Activated CD4-positive, CD25-positive, alpha-beta regulatory T cell (primary cell): ENCODE measurements around the gene DDHD1.
"Not testable (repeated sequence)": the region's sequence is repeated elsewhere in the genome, so short reads cannot be mapped to it uniquely, and the experiment has no call there.

ENCODE experiments used
- DNase-seq, 4 experiments: peaks; one replicate each; lab custom pipeline; 2025; lab: John Stamatoyannopoulos, UW

Gene DDHD1

DNA sequence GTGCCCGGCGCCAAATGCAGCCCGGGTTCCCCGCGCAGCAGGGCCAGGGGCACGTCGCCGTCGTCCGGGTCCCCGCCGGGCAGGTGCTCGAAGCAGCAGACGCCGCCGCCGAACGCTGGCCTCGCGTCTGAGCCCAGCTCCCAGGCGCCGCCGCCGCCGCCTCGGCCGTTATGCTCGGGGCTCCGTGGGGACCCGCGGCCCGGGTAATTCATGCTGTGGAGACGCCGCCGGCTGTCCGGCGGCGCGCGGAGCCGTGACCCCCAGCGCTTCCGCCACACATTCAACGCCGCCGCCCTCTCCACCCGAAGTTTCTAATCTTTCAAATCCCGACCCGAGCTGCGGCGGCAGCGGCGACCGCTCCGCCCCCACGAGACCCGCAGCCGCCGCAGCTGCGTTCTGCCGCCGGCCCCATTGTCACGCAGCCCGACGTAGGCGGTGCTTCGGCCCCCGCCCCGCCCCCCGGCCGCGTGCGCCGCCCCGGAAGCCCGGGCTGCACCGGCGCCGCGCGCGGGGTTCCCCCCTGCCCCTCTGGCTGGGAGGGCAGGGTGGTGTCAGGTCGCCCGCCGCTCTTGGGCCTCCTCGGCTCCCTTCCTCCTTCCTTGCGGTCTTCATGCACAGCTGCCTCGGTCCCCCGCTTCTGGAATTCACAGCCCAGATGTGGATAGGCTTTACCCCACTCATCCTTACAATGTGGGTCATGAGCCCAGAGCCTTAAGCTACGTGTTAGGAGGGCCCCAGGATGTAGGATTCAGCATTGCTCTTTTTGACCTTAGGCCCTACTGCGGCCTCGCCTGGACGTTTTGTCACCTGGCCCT lies at the start of gene DDHD1:
Gene DDHD1 (minus strand): TSS at position 437 of the 815 bp plus-strand sequence. CDS start 225 bp downstream, at position 212.
- peak; percentile 58 to 80 (median 70) for DNase-seq

DNA sequence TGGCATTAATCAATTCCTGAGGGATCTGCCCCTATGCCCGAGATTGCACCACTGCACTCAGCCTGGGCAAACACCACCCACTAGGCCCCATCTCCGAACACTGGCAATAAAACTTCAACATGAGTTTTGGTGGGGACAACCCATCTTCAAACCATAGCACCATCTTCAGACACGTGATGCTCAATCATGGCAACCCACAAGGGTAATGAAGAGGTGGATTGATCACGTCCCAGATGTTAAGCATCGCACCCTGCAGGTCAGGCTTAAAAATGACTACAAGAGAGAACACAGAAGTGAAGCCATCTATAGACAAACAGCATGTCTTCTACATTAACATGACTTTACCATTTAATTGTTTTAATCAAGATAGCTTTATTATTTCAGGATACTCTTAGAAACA lies 42.8 kb upstream of the DDHD1 start:
- DNase-seq: no peak

DNA sequence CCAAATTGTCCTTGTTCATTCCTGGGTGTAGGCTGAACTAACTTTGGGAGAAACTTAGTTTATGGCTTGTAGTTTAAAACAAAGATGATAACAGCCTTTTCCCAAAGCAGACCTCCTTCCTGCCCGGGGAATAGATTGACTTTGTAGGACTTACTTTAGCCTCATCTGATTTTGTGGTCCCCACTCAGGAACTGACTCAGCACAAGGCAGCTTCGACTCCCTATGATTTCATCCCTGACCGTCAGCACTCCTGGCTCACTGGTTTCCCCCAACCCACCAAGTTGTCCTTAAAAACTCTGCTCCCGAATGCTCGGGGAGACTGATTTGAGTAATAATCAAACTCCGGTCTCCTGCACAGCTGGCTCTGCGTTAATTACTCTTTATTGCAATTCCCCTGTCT lies 40.1 kb upstream of the DDHD1 start:
- DNase-seq: no peak

DNA sequence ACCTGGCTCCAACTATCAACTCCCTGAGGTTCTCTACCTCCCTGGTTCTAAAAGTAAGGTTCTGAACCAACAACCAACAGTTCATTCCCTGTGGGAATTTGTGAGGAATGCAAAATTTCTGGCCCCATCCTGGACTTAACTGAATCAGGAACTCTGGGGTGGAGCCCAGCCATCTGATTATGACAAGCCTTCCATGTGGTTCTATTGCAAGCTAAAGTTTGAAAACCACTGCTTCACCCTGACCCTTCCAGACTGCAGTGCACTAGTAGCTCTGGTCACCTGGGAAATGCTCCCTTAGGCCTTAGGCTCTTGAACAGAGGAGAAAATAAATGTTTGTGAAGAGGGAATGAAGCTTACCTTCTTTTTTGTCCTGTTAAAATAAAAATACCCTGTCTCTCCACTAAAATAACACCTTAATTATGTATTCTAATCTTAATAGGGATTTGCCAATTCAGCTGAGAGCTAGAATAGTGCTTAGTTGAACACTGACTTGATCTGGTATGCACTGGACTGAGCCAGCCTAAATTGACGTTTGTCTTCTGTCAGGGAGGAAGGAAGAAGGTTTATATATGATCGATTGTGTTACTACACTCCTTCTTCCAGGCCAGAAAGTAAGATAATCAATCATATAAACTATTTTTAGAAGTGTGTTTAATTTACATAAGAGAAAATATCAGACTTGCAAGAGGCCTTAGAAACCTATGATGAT lies 39.1 kb upstream of the DDHD1 start:
- no peak for DNase-seq

DNA sequence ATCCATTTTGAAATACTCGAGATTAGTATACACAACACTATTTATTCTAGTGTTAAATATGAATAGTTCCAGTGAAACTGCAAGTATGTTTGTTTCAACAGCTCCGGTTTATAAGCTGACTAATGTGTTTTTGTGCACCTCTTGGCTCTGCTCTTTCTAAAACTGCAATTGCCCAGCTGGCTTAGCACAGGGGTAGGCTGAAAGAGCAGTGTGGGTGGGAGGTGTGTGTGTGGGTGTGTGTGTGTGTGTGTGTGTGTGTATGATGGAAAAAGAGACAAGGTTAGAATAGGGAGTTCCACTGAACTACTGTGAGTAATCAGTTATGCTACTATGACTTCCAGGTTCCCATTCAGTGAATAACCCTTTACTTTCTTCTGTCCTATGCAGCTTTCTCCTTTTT lies 37.8 kb upstream of the DDHD1 start:
- DNase-seq: peak in 1 of 4 experiments; percentile 4

DNA sequence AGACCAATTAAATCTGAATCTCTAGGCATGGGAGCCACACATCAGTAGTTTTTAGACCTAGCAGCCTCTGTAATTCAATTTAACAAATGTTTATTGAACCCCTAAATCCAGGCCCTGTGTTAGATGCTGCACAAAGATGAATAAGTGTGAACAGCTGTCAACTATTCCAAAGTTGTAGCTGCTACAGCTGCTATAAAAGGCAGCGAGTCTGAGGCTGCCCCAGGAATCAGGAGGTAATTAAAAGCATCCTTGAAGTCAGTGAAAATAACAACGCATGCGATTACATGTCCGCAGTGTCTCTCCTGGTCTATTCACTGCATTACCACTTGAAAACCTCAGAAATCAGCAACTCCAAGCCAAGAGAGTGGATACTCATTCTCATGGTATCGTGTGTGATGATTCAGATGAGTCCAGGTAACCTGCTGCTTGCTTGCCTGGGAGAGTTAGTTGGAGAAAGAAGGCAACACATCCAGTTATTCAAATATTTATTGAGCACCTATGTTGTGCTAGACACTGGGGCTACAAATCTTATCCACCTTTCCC lies 34.9 kb upstream of the DDHD1 start:
- DNase-seq: no peak

DNA sequence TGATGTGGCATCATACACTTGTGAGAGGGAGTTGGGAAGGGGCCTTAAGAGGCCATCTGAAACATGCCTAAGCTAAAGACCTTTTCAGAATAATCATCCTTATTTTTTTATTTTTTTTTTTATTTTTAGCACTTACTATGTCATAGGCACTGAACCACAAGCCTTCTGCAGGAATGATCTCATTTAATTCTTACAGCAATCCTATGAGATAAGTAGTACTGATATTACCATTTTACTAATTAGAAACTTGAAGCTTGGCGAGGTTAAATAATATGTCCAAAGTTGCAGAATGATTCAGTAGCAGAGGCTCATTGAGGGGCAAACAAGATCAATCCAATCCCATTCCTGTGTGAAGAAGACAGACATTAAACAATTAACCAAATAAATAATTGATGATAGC lies 33.4 kb upstream of the DDHD1 start:
- no peak for DNase-seq

DNA sequence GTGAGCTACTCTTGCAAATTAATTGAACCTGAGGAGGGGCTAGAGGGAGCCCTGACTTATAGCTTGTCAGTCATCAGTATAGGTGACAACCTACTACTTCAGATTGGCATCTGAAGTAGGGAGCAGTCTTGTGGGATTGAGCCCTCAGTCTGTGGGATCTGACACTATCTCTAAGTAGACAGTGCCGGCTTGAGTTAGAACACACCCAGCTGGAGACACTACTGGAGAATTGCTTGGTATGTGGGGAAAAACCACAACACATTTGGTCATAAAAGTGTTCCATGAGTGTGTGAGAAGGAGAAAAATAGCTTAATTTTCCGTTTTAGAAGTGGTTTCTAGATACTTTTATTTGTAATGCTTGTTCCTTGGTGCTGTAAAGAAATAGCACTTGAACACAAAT lies 30.5 kb upstream of the DDHD1 start:
- no peak for DNase-seq

DNA sequence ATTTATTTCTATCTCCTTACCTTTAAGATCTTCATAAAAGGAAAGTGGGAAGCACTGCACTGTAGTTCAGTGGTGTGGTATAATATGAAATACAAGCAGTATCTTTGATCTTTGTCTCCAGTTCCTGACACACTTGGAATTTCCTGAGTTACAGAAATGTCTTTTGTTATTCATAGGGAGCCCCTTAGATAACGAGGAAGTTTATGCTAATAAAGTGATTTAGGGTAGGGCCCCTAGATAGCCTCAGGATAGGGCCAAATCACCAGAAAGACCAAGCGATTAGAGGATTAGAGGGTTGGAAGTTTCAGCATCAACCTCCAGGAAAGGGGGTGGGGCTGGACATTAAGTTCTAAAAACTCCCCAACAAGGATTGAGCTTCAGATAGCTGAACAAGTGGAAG lies 29.9 kb upstream of the DDHD1 start:
- no peak for DNase-seq

DNA sequence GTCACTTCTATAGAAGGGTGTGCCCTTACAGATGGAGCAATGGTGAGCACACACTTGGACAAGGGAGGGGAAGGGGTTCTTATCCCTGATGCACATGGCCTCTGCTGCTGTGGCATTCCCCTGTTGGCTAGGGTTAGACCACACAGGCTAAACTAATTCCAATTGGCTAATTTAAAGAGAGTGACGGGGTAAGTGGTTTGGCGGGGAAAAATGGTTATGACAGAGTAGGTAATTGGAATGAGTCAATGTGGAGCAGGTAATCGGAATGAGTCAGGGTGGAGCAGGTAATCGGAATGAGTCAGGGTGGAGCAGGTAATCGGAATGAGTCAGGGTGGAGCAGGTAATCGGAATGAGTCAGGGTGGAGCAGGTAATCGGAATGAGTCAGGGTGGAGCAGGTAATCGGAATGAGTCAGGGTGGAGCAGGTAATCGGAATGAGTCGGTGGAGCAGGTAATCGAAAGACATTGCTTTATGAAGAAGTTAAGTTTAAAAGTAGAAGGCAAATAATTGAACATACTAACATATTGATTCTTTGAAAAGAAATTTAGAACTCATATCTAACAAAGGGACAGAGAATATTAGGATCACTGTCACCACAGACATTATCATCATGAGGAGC lies 28.4 kb upstream of the DDHD1 start:
- not testable (repeated sequence) for DNase-seq

DNA sequence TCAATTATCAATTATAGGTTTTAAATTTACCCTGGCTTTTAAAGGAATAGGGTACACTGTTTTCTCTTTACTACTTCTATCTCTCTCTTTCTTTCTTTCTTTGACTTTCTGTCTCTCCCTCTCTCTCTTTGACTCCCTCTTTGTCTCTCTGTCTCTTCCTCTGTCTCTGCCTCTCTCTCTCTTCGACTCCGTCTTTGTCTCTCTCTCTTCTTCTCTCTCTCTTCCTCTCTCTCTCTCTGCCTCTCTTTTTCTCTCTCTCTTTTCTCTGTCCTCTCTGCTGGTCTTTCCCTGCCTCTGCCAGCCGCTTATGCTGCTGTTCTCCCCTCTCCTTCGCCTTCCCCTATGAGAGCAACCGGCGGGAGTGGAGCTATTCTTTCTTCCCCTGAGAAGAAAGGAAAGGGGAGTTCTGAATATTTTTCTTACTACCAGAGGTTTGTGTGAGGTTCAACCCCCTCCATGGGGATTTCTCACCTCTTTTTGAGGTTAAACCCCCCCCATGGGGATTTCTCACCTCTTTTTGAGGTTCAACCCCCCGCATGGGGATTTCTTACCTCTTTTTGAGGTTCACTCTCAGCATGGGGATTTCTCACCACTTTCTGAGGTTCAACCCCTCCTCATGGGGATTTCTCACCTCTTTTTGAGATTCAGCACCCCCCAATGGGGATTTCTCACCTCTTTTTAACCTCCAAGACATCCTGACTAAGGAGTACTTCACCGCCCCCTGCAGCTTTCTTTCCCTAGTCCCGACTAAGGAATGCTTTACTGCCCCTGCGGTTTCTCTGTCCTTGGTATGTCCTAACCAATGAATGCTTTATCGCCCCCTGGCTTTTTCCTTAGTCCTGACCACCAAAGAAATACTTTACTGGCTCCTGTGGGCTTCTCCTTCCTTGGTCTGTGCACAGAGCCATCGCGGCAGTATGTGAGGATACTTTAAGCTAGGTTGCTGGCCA lies 27.4 kb upstream of the DDHD1 start:
- peak in 1 of 4 experiments; percentile 3 for DNase-seq

DNA sequence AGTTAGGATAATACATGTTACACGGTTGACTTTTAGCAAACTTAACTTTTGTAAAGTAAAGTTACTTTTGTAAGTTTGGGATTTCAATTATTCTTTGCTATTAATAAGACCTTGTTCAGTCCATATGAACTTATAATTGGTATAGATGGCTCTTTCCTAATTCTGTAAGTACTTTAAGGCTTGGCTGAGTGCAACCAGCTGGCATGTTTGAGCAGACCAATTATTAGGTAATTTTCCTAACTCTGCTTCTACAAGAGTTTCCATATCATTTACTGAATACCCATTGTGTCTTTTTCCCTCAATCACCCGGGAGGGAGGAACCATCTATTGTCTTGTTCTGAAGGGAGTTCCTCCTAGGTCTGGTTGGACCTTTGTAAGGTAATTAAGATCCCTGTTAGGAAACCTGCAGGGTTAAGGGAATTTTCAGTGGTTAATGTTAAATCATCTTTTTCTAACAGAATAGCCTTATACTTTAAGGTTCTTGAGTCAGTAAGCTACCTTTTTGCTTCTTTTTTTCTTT lies 26.4 kb upstream of the DDHD1 start:
- not testable (repeated sequence) for DNase-seq

DNA sequence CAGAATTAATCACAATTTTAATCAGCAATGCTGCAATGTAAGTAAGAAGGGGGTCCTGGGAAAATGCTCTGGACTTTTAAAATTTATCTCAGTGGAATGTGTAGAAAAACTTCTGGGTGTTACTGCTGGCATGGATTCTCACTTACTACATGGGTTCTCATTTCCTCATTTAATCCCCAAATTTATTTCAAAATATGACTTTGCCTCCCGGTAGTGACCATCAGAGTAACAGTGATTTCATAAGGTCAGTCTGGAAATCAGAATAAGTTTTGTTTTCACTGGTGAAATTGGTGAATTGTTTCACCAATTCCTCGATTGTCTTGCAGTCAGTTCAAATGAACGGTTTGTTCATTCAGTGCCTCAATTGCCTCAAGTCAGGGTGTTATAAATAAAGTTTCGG lies 22.3 kb upstream of the DDHD1 start:
- no peak for DNase-seq

DNA sequence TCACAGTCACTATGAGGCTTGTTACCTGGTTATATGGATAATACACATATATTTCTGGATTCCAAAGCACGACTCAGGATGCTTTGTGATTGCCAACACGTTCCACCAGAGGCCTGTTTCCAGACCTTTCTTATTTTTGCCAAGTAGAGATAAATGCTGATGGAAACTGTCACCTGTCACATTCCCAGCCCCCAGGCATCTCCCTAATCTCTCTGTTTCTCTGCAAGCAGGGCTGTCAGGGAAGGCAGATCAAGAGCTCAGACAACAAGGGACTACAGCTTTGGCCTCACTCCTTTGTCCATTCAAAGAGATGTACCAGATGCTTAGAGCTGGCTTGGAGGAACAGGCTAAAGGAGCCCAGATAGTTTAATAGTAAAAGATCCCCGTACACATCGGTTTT lies 21.8 kb upstream of the DDHD1 start:
- no peak for DNase-seq

DNA sequence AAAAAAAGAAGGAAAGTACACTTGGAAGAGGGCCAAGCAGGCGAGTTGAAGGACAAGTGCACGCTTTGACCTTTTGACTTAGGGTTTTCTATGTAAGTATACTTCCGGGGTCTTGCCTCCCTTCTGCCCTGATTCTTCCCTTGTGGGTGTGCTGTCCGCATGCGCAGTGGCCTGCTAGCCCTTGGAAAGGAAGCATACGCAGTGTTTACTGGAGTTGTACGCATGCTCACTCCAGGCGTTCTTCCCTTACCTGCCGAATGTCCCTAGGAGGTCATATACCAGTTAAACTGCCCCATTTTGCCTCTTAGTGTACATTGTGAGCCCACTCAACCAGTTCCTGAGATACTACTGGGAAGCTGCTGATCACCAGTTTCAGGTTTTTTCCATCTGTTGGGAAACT lies 15.7 kb upstream of the DDHD1 start:
- no peak for DNase-seq

DNA sequence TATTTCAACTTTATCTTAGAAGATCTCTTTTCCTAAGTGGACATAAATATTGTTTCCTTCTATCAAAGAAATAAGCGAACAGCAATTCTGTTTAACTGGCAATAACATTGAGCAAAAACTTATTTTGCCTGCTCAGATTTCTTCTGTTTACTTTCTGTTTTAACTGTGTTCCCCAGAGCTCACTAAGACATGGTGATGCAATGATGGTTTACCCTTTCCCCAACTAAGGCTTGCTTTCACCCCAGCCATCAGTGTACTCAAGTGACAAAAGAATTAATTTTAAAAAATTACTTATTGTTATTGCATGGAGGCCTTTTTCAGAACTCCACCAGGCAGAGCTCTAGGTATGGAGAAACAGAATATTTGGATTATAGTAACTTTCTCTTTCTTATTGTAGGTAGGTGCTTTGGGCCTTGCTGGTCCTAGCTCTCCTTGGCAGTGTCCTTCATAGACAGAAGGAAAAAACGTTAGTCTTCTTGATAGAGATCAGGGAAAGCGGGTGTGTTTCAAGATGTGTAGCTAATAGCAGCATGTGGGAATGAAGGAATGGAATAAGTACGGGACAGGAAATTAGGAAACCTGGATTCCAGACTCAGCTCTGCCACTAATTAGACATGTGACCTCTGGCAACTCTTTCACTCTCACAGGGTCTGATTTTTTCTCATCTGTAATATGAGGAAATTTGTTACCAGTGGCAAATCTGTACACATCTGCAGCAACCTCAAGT lies 14.6 kb upstream of the DDHD1 start:
- no peak for DNase-seq

DNA sequence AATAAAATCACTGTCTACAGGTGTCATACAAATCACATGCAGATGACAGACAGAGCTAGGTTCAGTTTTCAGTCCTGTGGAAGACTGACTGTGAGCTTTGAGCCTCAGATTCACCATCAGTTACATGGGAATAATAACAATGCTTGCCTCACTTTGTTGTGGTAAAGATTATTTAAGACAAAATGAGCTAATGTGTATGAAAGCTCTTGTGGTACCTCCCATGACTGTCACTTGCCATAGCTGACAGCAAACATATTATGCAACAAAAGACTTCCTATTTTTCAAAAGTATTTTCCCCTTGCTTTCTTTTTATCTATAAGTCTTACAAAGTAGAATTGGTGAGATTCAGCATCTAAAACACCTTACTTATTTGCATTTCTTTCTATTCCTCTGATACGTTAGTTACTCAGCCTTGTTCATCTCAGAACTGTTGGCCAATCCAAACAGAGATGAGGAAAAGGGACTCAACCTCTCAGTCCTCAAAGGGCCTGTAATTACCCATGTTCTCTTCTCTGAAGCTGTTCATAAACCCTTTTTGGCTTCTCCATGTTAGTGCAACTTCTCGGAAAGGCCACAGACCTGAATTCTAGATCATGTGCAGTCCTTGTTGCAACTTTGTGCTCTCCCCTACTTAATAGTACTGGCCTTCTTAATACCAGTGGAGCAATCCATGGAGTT lies 8.8 kb upstream of the DDHD1 start:
- DNase-seq: no peak

DNA sequence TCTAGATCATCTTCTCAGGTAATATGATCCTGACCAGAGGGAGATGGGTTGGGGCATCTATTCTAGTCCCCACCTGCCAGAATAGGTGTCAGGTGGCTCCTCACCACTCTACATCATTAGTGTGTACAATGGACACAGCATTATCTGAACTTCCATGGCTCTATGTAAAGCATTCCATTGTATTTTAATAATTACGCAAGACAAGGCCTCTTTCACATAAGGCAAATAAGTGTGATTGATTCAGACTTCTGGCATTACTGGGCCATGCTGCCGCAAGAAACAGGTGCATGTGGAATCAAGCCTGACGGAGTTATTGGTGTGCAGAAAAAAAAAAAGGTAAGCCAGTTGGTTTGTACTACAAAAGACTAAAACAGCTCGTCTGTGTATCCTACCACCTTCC lies 3.1 kb upstream of the DDHD1 start:
- no peak for DNase-seq

DNA sequence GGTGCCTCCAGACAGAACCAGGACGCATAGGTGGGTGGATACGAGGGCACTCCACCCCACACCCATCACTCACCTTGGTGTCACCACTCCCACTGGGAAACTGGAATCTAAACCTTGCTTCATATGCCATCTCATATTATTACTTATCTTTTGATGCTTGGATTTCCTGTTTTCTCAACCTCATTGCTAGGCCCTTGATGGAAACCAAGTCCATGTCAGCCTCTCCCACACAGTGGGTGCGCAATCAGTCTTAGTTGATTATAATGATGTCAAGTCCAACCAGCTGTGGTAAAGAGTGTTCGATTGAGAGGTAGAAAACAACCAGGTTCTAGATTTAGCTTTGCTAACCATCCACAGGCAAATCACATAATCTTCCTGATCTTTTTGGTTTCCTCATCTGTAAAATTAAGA lies 584 bp upstream of the DDHD1 start:
- DNase-seq: peak in 1 of 4 experiments; percentile 18
